K562 (cell line): ENCODE measurements around the gene H2AZ2. TPM values are rescaled to one million over a fixed set of nuclear protein-coding genes. Genes with fewer than 3 reads are reported as not detected.

ENCODE experiments used
- CREM ChIP-seq: IDR thresholded peaks from 2 replicates; pipeline ENCODE4 v1.6.1; 2014; ENCODE audit warnings: antibody characterized with exemption, low read depth
- ESRRA ChIP-seq: fragments of 450-650 bp; IDR thresholded peaks from 2 replicates; pipeline ENCODE4 v1.6.1; 2014; ENCODE audit warnings: low read depth, mild to moderate bottlenecking, moderate library complexity, borderline replicate concordance
- LEF1 ChIP-seq: fragments of 450-650 bp; IDR thresholded peaks from 2 replicates; pipeline ENCODE4 v1.6.1; 2016; ENCODE audit warnings: mild to moderate bottlenecking
- MTA1 ChIP-seq: fragments of 450-650 bp; IDR thresholded peaks from 2 replicates; pipeline ENCODE4 v1.6.1; 2017; ENCODE audit warnings: borderline replicate concordance
- POLR2H ChIP-seq: IDR thresholded peaks from 2 replicates; pipeline ENCODE4 v1.6.1; 2016; ENCODE audit warnings: missing genetic modification characterization, low read depth, mild to moderate bottlenecking, control low read depth, missing compliant biosample characterization, moderate library complexity
- TAF1 ChIP-seq: IDR thresholded peaks from 2 replicates; pipeline ENCODE4 v1.6.1; 2011; ENCODE audit warnings: mild to moderate bottlenecking, low read length, moderate library complexity; ENCODE audit not compliant: insufficient read depth, control insufficient read depth, severe bottlenecking; ENCODE audit errors: extremely low read depth
- TGIF2 ChIP-seq: sonication (generic); formaldehyde crosslinking; IDR thresholded peaks from 2 replicates; pipeline ENCODE4 v1.8.1; 2022; ENCODE audit warnings: mild to moderate bottlenecking, missing genetic modification reagents, moderate library complexity
- TOE1 ChIP-seq, 2 experiments: fragments of 450-650 bp in 1 of 2; sonication (generic) in 1 of 2; formaldehyde crosslinking in 1 of 2; IDR thresholded peaks; 2 replicates each; pipeline versions ENCODE4 v1.7.1 to v1.8.0; 2016 to 2022; ENCODE audit warnings: borderline replicate concordance in 2 of 2, mild to moderate bottlenecking in 2 of 2, antibody characterized with exemption in 1 of 2, inconsistent platforms in 1 of 2, low read depth in 1 of 2, missing genetic modification reagents in 1 of 2, moderate library complexity in 1 of 2
- ZNF586 ChIP-seq: fragments of 450-650 bp; formaldehyde crosslinking; conservative IDR thresholded peaks from 2 replicates; pipeline ENCODE4 v1.4.0; 2020; ENCODE audit warnings: mild to moderate bottlenecking, moderate library complexity
- polyA plus RNA-seq, 8 experiments: library from polyadenylated mRNA; depleted of rRNA in 4 of 8; stranded (reverse) in 5 of 8; unstranded in 3 of 8; fragments of >200 nt; fragmentation: Nextera tagmentation in 2 of 8; fragmentation: Illumina TruSeq in 1 of 8; extraction: Ambion mirVana in 2 of 8; extraction: Trizol in 1 of 8; gene quantifications; 2 replicates each; pipeline versions ENCODE4 v1.2.1 to v1.2.3, GENCODE V29; 2011 to 2014; ENCODE audit warnings: inconsistent platforms in 1 of 8, missing spikeins in 1 of 8
- total RNA-seq, 7 experiments: library from RNA; depleted of rRNA in 6 of 7; stranded (reverse); fragments of >200 nt in 6 of 7; fragmentation: Illumina TruSeq in 2 of 7; extraction: Trizol in 2 of 7; gene quantifications; 2 replicates each; pipeline versions ENCODE4 v1.2.1 to v1.2.3, GENCODE V29; 2011 to 2021; ENCODE audit warnings: low replicate concordance in 1 of 7
- TF ChIP-seq, protein P1 (sequence below), 2 experiments: fragments of 450-650 bp; formaldehyde crosslinking in 1 of 2; IDR thresholded peaks; 2 replicates each; pipeline versions ENCODE4 v1.4.0 to v1.6.1; 2014 to 2020; ENCODE audit warnings: mild to moderate bottlenecking in 2 of 2, borderline replicate concordance in 1 of 2, low read depth in 1 of 2
- TF ChIP-seq, protein P2 (sequence below), 2 experiments: fragments of 450-650 bp in 1 of 2; sonication (generic) in 1 of 2; formaldehyde crosslinking in 1 of 2; IDR thresholded peaks in 1 of 2; conservative IDR thresholded peaks in 1 of 2; 2 replicates each; pipeline versions ENCODE4 v1.6.1 to v1.8.1; 2016 to 2023; ENCODE audit warnings: mild to moderate bottlenecking in 2 of 2, moderate library complexity in 2 of 2, inconsistent platforms in 1 of 2, missing genetic modification reagents in 1 of 2

Gene H2AZ2
- total and polyA plus RNA-seq, 9 of the 15 experiments (the other 6 are each of a cell fraction or from before 2014, with no cell fraction given): 105 to 382 (median 286) TPM

DNA sequence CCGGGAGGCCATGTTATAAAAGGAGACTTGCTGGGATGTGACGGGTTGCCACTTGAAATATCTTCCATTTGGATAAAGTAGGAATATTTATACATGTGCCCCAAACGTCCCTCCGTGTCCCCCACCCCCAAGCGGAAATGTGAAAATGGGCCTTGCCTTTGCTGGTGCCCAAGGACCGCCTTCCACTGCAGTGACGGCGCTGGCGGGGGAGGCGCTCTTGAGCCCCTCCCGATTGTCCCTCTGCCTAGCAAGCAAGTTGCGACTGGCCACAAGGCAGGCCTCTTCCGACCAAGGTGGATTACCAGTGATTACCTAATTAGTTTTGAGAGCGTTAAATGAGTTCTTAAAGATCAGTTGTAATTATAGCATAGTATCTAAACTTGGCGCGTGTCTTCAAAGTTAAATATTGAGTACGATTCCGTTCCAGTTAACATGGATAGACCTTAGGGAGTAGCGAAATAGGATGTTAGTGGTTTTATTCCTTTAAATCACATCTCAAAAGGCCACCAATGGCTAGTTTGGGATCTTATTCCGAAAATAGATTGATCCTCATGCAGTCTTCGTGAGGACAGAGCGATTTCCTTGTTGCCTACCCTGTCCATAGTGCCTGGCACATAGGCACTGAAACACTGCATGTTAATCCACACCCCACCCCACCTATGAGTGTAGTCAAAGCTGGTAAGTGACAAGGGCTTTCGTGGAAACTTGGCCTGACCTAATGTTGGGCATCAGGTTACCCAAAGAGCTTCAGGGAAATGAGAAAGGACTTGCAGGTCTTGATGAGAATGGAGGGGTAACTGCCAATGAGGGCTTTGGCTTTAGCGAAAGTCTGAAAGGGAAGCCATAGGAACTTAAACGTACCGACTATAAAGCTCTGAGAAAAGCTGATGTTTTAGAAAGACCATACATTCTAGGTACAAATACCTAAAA lies 50.3 kb downstream of the H2AZ2 start (continued):
- TF ChIP-seq, protein P1, sequence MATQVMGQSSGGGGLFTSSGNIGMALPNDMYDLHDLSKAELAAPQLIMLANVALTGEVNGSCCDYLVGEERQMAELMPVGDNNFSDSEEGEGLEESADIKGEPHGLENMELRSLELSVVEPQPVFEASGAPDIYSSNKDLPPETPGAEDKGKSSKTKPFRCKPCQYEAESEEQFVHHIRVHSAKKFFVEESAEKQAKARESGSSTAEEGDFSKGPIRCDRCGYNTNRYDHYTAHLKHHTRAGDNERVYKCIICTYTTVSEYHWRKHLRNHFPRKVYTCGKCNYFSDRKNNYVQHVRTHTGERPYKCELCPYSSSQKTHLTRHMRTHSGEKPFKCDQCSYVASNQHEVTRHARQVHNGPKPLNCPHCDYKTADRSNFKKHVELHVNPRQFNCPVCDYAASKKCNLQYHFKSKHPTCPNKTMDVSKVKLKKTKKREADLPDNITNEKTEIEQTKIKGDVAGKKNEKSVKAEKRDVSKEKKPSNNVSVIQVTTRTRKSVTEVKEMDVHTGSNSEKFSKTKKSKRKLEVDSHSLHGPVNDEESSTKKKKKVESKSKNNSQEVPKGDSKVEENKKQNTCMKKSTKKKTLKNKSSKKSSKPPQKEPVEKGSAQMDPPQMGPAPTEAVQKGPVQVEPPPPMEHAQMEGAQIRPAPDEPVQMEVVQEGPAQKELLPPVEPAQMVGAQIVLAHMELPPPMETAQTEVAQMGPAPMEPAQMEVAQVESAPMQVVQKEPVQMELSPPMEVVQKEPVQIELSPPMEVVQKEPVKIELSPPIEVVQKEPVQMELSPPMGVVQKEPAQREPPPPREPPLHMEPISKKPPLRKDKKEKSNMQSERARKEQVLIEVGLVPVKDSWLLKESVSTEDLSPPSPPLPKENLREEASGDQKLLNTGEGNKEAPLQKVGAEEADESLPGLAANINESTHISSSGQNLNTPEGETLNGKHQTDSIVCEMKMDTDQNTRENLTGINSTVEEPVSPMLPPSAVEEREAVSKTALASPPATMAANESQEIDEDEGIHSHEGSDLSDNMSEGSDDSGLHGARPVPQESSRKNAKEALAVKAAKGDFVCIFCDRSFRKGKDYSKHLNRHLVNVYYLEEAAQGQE (IDR thresholded peaks at IDR 0.05; ENCODE audit: borderline replicate concordance): peak; percentile 34; the same call in 1 of the 2 replicates
- TF ChIP-seq, protein P1 (CRISPR knock-in tag; IDR thresholded peaks at IDR 0.05; ENCODE audit: low read depth): no peak
- TF ChIP-seq TAF1 (peak; percentile 77), POLR2H (tag) (peak; percentile 1; the same call in 1 of the 2 replicates), TGIF2 (CRISPR knock-in tag) (peak; percentile 70; the same call in 1 of the 2 replicates), ZNF586 (CRISPR knock-in tag) (0 out of 2 replicates have a peak, but pooled peaks have one; percentile 29), ESRRA (no peak), MTA1 (no peak), LEF1 (no peak), CREM (peak; percentile 83), TOE1 (IDR thresholded peaks at IDR 0.05; ENCODE audit: borderline replicate concordance) (no peak), TOE1 (CRISPR knock-in tag; IDR thresholded peaks at IDR 0.05; ENCODE audit: borderline replicate concordance, low read depth) (no peak)
- TF ChIP-seq, protein P2, sequence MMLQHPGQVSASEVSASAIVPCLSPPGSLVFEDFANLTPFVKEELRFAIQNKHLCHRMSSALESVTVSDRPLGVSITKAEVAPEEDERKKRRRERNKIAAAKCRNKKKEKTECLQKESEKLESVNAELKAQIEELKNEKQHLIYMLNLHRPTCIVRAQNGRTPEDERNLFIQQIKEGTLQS (IDR thresholded peaks at IDR 0.05): peak; percentile 27; the same call in 1 of the 2 replicates
- TF ChIP-seq, protein P2 (CRISPR knock-in tag; conservative IDR thresholded peaks at IDR 0.05): no peak
